GM23338 (cell line): ENCODE results near the gene KCNIP1.

Experiments used
- CREB1 ChIP-seq: fragments of 250-450 bp; sonication (Bioruptor Pico); IDR thresholded peaks from 2 replicates; pipeline ENCODE4 v1.5.0; 2020; ENCODE audit warnings: low read depth, mild to moderate bottlenecking, moderate library complexity
- EZH2 ChIP-seq: fragments of 200-600 bp; sonication (generic); IDR thresholded peaks from one replicate; pipeline ENCODE4 v1.8.0; 2017; ENCODE audit warnings: antibody characterized with exemption, mild to moderate bottlenecking, low read depth; ENCODE audit not compliant: unreplicated experiment
- POLR2AphosphoS5 ChIP-seq: IDR thresholded peaks from 2 replicates; pipeline ENCODE4 v1.6.1; 2016; ENCODE audit warnings: antibody characterized with exemption, low read depth
- TF ChIP-seq, protein P1 (sequence below): IDR thresholded peaks from one replicate; pipeline ENCODE4 v1.6.1; 2018; ENCODE audit warnings: antibody characterized with exemption; ENCODE audit not compliant: unreplicated experiment
- TF ChIP-seq, protein P2 (sequence below), 2 experiments: fragments of 200-600 bp in 1 of 2; sonication (generic) in 1 of 2; conservative IDR thresholded peaks; 2 replicates each; pipeline versions ENCODE4 v1.5.1 to v1.6.1; 2016 to 2017; ENCODE audit warnings: antibody characterized with exemption in 2 of 2, low read depth in 2 of 2, mild to moderate bottlenecking in 2 of 2, moderate library complexity in 1 of 2

DNA sequence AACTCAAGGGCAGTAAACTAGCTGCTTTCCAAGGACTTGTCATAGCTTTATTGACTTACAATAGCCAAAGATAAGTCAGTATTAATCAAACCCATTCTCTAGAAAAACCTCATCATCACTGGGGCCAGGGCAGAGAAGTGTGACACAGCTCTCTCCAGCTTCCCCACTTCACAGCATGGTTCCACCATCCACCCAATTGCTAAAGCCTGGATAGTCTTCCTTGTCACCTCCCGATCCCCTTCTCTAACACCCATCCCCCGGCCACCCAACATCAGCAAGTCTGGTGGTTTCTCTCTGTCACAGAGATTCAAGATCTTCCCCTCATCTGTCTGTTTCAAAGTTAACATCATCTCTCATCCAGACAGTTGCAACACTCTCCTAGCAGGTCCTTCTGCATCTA, 191.1 kb downstream of the KCNIP1 start:
- no peak for TF ChIP-seq EZH2
- TF ChIP-seq, protein P1, sequence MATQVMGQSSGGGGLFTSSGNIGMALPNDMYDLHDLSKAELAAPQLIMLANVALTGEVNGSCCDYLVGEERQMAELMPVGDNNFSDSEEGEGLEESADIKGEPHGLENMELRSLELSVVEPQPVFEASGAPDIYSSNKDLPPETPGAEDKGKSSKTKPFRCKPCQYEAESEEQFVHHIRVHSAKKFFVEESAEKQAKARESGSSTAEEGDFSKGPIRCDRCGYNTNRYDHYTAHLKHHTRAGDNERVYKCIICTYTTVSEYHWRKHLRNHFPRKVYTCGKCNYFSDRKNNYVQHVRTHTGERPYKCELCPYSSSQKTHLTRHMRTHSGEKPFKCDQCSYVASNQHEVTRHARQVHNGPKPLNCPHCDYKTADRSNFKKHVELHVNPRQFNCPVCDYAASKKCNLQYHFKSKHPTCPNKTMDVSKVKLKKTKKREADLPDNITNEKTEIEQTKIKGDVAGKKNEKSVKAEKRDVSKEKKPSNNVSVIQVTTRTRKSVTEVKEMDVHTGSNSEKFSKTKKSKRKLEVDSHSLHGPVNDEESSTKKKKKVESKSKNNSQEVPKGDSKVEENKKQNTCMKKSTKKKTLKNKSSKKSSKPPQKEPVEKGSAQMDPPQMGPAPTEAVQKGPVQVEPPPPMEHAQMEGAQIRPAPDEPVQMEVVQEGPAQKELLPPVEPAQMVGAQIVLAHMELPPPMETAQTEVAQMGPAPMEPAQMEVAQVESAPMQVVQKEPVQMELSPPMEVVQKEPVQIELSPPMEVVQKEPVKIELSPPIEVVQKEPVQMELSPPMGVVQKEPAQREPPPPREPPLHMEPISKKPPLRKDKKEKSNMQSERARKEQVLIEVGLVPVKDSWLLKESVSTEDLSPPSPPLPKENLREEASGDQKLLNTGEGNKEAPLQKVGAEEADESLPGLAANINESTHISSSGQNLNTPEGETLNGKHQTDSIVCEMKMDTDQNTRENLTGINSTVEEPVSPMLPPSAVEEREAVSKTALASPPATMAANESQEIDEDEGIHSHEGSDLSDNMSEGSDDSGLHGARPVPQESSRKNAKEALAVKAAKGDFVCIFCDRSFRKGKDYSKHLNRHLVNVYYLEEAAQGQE, result no peak
- TF ChIP-seq, protein P2, sequence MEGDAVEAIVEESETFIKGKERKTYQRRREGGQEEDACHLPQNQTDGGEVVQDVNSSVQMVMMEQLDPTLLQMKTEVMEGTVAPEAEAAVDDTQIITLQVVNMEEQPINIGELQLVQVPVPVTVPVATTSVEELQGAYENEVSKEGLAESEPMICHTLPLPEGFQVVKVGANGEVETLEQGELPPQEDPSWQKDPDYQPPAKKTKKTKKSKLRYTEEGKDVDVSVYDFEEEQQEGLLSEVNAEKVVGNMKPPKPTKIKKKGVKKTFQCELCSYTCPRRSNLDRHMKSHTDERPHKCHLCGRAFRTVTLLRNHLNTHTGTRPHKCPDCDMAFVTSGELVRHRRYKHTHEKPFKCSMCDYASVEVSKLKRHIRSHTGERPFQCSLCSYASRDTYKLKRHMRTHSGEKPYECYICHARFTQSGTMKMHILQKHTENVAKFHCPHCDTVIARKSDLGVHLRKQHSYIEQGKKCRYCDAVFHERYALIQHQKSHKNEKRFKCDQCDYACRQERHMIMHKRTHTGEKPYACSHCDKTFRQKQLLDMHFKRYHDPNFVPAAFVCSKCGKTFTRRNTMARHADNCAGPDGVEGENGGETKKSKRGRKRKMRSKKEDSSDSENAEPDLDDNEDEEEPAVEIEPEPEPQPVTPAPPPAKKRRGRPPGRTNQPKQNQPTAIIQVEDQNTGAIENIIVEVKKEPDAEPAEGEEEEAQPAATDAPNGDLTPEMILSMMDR (conservative IDR thresholded peaks at IDR 0.05; ENCODE audit: low read depth in 2 of 2), result no peak
- TF ChIP-seq CREB1, result no peak
- TF ChIP-seq POLR2AphosphoS5, result no peak
